NB4 (cell line): ENCODE data around the gene ATG4D.
"Not testable (repeated sequence)": the region's sequence is repeated elsewhere in the genome, so short reads cannot be mapped to it uniquely, and the experiment has no call there.

ENCODE experiments used
- DNase-seq: peaks from one replicate; pipeline ENCODE4 v3.0.0; 2010; ENCODE audit warnings: low read depth
- H3K4me3 ChIP-seq: one replicate; pipeline ENCODE4 v1.5.1; 2011; ENCODE audit warnings: mild to moderate bottlenecking, low read depth, low read length, moderate library complexity
- MAX ChIP-seq: IDR thresholded peaks from 2 replicates; pipeline ENCODE4 v1.6.1; 2011; ENCODE audit warnings: low read depth, low read length
- MYC ChIP-seq: IDR thresholded peaks from 2 replicates; pipeline ENCODE4 v1.6.1; 2011; ENCODE audit warnings: low read depth, low read length
- POLR2A ChIP-seq: IDR thresholded peaks from 2 replicates; pipeline ENCODE4 v1.6.1; 2011; ENCODE audit warnings: mild to moderate bottlenecking; ENCODE audit not compliant: insufficient read length; ENCODE audit errors: extremely low read depth
- TF ChIP-seq, protein P1 (sequence below): IDR thresholded peaks from one replicate; pipeline ENCODE4 v1.5.1; 2012; ENCODE audit warnings: low read depth, low read length

Gene ATG4D

DNA sequence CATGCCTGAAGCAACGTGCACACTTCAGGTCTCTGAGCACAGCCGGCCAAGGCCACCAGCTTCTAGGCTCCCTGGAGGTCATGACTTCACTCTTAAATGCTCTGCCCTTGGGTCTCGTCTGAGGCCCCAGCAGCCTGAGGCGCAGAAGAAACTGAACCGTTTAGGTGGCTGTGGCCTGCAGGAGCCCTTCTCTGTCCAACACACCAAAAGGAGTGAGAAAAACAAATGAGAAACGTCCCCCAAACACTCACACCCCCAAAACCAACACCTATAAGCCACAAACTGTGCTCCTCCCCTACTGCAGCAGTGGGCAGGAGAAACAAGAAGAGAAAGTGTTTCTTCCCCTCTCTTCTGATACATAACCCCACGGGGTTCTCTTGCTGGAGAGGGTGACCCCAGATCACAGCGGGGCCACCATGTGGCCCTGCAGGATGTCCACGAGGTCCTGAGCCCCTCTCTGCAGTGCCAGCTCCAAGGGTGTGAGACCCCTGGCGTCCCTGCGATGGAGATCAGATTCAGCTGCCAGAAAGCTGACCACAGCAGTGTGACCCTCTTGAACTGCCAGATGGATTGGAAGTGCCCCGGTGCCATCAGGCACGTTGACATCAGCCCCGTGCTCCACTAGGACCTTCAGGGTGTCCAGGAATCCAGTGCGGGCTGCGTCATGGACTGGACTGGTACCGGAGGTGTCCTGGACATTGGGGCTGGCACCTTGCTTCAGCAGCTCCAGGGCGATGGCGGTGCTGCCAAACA, 23.1 kb downstream of the ATG4D start:
- TF ChIP-seq, protein P1, sequence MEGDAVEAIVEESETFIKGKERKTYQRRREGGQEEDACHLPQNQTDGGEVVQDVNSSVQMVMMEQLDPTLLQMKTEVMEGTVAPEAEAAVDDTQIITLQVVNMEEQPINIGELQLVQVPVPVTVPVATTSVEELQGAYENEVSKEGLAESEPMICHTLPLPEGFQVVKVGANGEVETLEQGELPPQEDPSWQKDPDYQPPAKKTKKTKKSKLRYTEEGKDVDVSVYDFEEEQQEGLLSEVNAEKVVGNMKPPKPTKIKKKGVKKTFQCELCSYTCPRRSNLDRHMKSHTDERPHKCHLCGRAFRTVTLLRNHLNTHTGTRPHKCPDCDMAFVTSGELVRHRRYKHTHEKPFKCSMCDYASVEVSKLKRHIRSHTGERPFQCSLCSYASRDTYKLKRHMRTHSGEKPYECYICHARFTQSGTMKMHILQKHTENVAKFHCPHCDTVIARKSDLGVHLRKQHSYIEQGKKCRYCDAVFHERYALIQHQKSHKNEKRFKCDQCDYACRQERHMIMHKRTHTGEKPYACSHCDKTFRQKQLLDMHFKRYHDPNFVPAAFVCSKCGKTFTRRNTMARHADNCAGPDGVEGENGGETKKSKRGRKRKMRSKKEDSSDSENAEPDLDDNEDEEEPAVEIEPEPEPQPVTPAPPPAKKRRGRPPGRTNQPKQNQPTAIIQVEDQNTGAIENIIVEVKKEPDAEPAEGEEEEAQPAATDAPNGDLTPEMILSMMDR = no peak
- TF ChIP-seq POLR2A (peak; percentile 28), MYC (peak; percentile 59; the same call in 1 of the 2 replicates), MAX (peak; percentile 79)
- H3K4me3 ChIP-seq = peak overlapping the region; percentile 66
- DNase-seq = peak; percentile 95

DNA sequence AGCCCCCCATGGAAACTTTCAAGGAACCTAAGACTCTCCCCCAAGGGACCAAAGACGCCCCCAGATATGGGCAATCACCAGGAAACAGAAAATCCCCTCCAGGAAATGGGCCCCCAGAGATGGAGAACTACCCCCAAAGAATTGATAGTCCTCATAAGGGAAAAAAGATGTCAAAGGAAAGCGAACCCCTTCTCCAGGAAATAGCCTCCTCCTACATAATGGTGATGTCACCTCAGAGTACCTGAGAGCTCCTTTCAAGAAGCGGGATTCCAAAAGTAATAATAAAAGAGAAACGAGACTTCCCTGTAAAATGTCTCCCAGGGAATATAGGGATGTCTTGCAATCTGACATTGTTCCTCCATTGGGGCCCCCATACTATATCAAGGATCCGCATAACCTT, 24.0 kb downstream of the ATG4D start:
- TF ChIP-seq MAX (no peak), MYC (no peak), POLR2A (no peak)
- TF ChIP-seq, protein P1 = no peak
- peak; percentile 35 for DNase-seq
- peak overlapping the region; percentile 61 for H3K4me3 ChIP-seq

DNA sequence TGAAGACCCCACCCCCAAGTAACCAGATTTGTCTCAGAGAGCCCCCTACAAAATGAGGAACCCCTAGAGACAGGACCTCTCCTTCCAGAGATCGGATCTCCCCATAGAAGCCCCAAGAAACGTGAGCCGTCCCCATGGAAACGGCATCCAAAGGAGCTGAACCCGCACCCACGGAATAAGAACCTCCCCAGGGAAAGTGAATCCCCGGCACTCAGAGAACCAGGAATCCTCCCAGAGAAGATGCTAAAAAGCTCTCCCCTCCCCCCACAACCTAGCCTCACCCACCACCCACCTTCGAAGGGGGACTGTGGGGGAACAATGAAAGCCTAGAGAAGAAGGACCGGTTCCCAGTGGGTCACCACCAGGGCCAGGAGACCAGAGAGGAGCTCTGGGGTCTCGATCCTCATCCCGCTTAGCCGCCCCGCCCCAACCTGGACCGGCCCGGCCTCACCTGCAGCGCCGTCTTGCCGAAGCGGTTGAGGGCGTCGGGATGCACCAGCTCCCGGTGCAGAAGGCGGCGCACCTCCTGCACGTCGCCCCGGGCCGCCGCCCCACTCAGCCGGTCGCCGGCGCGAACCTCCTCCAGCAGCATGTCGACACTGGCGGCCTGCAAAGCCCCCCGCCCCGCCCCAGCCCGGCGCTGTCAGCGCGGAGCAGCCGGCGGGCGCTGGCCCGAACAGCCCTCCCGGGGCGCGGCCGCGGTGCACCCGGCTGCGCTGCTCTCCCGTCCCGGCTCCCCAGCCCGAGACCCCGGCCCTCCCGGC, 24.5 kb downstream of the ATG4D start:
- H3K4me3 ChIP-seq = peak overlapping the region; percentile 61
- peak; percentile 89 for DNase-seq
- TF ChIP-seq POLR2A (no peak), MYC (0 out of 2 replicates have a peak, but pooled peaks have one; percentile 22), MAX (peak; percentile 44; the same call in 1 of the 2 replicates)
- TF ChIP-seq, protein P1 = peak; percentile 12

DNA sequence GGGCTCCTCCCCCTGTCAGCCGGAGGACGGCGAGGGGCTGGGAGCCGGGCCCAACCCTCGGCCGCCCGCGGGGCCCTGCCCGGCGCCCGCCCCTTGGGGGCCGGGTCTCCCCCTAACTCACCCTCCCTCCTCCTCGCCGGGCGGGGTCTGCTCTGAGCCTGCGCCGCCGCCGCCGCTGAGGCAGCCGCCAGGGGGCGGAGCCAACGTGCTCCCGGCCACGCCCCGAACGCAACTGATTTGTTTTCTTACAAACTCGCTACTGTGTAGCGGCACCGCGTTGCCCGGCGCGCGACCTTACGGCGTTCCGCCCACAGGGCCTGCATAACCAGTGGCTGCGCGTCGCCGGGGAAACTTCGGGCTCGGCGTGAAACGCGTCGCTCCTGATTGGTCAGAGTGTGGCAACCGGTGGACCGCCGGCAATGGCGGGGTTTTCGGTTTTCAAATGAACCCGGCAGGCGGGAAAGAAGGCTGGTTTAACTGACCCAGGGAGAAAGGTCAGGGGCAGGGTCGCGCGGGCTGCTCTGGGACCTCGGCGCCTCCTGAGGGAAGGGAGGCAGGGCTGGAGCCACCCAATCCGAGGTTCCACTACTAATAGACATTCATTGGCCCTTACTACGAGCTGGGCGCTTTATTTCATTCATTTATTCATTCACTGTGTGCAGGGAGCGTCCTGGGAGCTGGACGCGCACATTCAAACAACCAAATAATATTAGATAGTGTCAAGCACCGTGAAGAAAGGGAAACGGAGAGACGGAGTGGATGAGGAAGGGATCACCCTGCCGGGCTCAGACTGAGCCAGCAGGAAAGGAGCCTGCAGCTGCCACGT, 25.3 kb downstream of the ATG4D start, which contains the start of gene CDKN2D:
CDKN2D (minus strand) TSS at position 154 of the 826 bp plus-strand sequence. CDS start 326 bp downstream, outside the sequence.
- peak within 1 kb of the TSS; percentile 83 for H3K4me3 ChIP-seq
- no peak; the same call in 1 of the 2 replicates for TF ChIP-seq MYC
- TF ChIP-seq MAX = peak; percentile 99
- TF ChIP-seq POLR2A = peak; percentile 40
- TF ChIP-seq, protein P1 = no peak

GRCh38 chr19:10573793-10574192, 30.1 kb downstream of the ATG4D start:
- DNase-seq, H3K4me3 ChIP-seq: not testable (repeated sequence)

More for the DNA sequence above, 25.3 kb downstream of the ATG4D start, which contains the start of gene CDKN2D:
- DNase-seq = peak; percentile 100

GRCh38 chr19:10574462-10574861, 30.8 kb downstream of the ATG4D start:
- H3K4me3 ChIP-seq = no peak overlapping the region
- no peak for TF ChIP-seq POLR2A
- TF ChIP-seq, protein P1 = no peak
- TF ChIP-seq MAX = no peak
- no peak for TF ChIP-seq MYC
- no peak for DNase-seq
